Measurements from ENCODE around the gene MED12L. TPM values are rescaled to one million over a fixed set of nuclear protein-coding genes. Genes with fewer than 3 reads are reported as not detected.

MED12L gene
- total RNA-seq, 2 donors from 2014 or later = 15.5 to 28.9 TPM

GRCh38 chr3:151123827-151124226 lies 38.4 kb downstream of the MED12L start:
- Mint-ChIP-seq H3K27me3 (ENCODE audit: insufficient read depth) (no peaks in the 10 kb centered on the region), H3K4me3 (no peak overlapping the region), H3K27ac (no peak overlapping the region), H3K36me3 (ENCODE audit: low read depth) (peaks cover 11% of the 10 kb centered on the region), H3K9me3 (no peaks in the 10 kb centered on the region), H3K4me1 (no peaks in the 10 kb centered on the region)
- DNase-seq = no peak
- no peak overlapping the region for H3K4me3 ChIP-seq (ENCODE audit: low read length)
- TF ChIP-seq, protein P1, sequence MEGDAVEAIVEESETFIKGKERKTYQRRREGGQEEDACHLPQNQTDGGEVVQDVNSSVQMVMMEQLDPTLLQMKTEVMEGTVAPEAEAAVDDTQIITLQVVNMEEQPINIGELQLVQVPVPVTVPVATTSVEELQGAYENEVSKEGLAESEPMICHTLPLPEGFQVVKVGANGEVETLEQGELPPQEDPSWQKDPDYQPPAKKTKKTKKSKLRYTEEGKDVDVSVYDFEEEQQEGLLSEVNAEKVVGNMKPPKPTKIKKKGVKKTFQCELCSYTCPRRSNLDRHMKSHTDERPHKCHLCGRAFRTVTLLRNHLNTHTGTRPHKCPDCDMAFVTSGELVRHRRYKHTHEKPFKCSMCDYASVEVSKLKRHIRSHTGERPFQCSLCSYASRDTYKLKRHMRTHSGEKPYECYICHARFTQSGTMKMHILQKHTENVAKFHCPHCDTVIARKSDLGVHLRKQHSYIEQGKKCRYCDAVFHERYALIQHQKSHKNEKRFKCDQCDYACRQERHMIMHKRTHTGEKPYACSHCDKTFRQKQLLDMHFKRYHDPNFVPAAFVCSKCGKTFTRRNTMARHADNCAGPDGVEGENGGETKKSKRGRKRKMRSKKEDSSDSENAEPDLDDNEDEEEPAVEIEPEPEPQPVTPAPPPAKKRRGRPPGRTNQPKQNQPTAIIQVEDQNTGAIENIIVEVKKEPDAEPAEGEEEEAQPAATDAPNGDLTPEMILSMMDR (conservative IDR thresholded peaks at IDR 0.05) = no peak
- H3K9ac ChIP-seq (ENCODE audit: extremely low read depth, low read length, poor library complexity, severe bottlenecking) = no peak overlapping the region
- no peaks in the 10 kb centered on the region for H3K4me1 ChIP-seq (ENCODE audit: control insufficient read depth, insufficient read depth, low read length)
- H3K27ac ChIP-seq (ENCODE audit: low read depth, low read length) = no peak overlapping the region
- H3K36me3 ChIP-seq (ENCODE audit: control insufficient read depth, insufficient read depth, low read length) = peaks cover 5% of the 10 kb centered on the region
- no peaks in the 10 kb centered on the region for H3K27me3 ChIP-seq (ENCODE audit: control insufficient read depth, insufficient read depth, low read length, poor library complexity, severe bottlenecking)
- H3K9me3 ChIP-seq (ENCODE audit: control insufficient read depth, low read length) = no peaks in the 10 kb centered on the region

DNA sequence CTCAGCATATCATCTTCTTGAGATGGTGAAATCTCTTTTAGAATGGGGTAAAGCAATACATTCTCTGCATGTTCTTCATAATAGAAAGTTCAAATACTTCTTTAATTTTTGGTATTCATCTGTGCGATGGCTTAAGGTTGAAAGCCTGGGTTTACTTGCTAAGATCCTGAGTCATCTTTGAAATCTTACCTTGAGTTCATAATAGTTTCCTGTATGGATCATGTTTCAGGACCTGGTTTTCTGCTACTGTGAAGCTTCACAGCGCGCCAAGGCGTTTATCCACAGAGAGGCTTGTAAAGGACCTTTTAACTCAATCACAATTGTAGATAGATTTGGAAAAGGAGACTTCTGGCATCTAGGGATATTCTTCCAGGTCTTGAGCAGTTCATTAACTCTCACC lies 39.0 kb downstream of the MED12L start:
- no peaks in the 10 kb centered on the region for H3K4me1 ChIP-seq (ENCODE audit: control insufficient read depth, insufficient read depth, low read length)
- Mint-ChIP-seq H3K27me3 (ENCODE audit: insufficient read depth) (no peaks in the 10 kb centered on the region), H3K27ac (no peak overlapping the region), H3K9me3 (no peaks in the 10 kb centered on the region), H3K4me3 (no peak overlapping the region), H3K4me1 (no peaks in the 10 kb centered on the region), H3K36me3 (ENCODE audit: low read depth) (peaks cover 6% of the 10 kb centered on the region)
- no peak overlapping the region for H3K9ac ChIP-seq (ENCODE audit: extremely low read depth, low read length, poor library complexity, severe bottlenecking)
- peaks cover 5% of the 10 kb centered on the region for H3K36me3 ChIP-seq (ENCODE audit: control insufficient read depth, insufficient read depth, low read length)
- no peaks in the 10 kb centered on the region for H3K27me3 ChIP-seq (ENCODE audit: control insufficient read depth, insufficient read depth, low read length, poor library complexity, severe bottlenecking)
- no peak overlapping the region for H3K4me3 ChIP-seq (ENCODE audit: low read length)
- H3K27ac ChIP-seq (ENCODE audit: low read depth, low read length) = no peak overlapping the region
- TF ChIP-seq, protein P1 (conservative IDR thresholded peaks at IDR 0.05) = no peak
- H3K9me3 ChIP-seq (ENCODE audit: control insufficient read depth, low read length) = no peaks in the 10 kb centered on the region
- DNase-seq = no peak
- 96 to 100% methylated on average over 1 to 4 of the region's 4 CpGs for WGBS, 2 experiments (ENCODE audit: insufficient coverage in 1 of 2, insufficient read length in 1 of 2)

DNA sequence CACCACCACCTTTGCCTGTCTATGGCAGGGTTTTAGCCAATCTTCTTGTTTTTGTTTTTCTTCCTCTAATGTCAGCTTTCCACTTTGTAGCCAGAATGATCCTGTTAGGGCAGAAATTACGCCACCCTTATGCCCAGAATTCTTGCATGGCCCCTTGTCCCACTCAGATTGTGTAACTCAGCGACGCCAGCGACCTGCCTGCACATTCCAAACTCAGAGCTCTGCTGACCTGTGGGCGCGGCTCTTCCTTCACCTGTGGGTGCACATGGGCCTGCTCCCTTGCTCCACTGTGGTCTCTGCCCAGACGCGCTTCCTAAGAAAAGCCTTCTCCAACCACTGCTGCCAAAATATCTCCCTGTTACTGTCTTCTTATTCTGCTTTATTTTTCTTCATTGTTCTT lies 45.0 kb downstream of the MED12L start:
- H3K9me3 ChIP-seq (ENCODE audit: control insufficient read depth, low read length) = no peaks in the 10 kb centered on the region
- no peaks in the 10 kb centered on the region for H3K9me3 Mint-ChIP-seq
- peaks cover 2% of the 10 kb centered on the region for H3K4me1 Mint-ChIP-seq
- H3K4me1 ChIP-seq (ENCODE audit: control insufficient read depth, insufficient read depth, low read length) = no peaks in the 10 kb centered on the region
- no peak for DNase-seq
- no peak overlapping the region for H3K4me3 Mint-ChIP-seq
- TF ChIP-seq, protein P1 (conservative IDR thresholded peaks at IDR 0.05) = no peak
- H3K4me3 ChIP-seq (ENCODE audit: low read length) = no peak overlapping the region
- H3K27ac Mint-ChIP-seq = no peak overlapping the region
- H3K9ac ChIP-seq (ENCODE audit: extremely low read depth, low read length, poor library complexity, severe bottlenecking) = no peak overlapping the region
- peaks cover 10% of the 10 kb centered on the region for H3K36me3 Mint-ChIP-seq (ENCODE audit: low read depth)
- H3K27me3 ChIP-seq (ENCODE audit: control insufficient read depth, insufficient read depth, low read length, poor library complexity, severe bottlenecking) = no peaks in the 10 kb centered on the region
- 96 to 100% methylated on average over 5 to 8 of the region's 8 CpGs for WGBS, 2 experiments (ENCODE audit: insufficient coverage in 1 of 2, insufficient read length in 1 of 2)
- H3K36me3 ChIP-seq (ENCODE audit: control insufficient read depth, insufficient read depth, low read length) = peaks cover 5% of the 10 kb centered on the region
- no peaks in the 10 kb centered on the region for H3K27me3 Mint-ChIP-seq (ENCODE audit: insufficient read depth)
- no peak overlapping the region for H3K27ac ChIP-seq (ENCODE audit: low read depth, low read length)
